ENCODE data around the gene CCNY.

- no peak for TF ChIP-seq POLR2A (IDR thresholded peaks at IDR 0.05; ENCODE audit: low read depth, low read length)
- no peak for TF ChIP-seq POLR2AphosphoS5 (IDR thresholded peaks at IDR 0.05; ENCODE audit: low read depth, low read length)
- no peak for TF ChIP-seq SPI1 (IDR thresholded peaks at IDR 0.05; ENCODE audit: low read depth, low read length)
- TF ChIP-seq TAF1 (IDR thresholded peaks at IDR 0.05; ENCODE audit: low read depth, low read length) = no peak
Measured at GRCh38 chr10:35606430-35606829, 270.1 kb downstream of the CCNY start.

All from GM12891 (cell line).